Testis (tissue), 3 donors: ENCODE data around the gene TMSB10. TPM values are rescaled to one million over a fixed set of nuclear protein-coding genes. Genes with fewer than 3 reads are reported as not detected.

Experiments used
- DNase-seq: peaks from one replicate; pipeline ENCODE4 v3.0.0-alpha.2; 2019
- H3K27ac ChIP-seq, 2 donors: fragments of 200-600 bp; sonication (generic); one replicate each; pipeline ENCODE4 v1.5.1; 2019
- H3K27me3 ChIP-seq: fragments of 200-600 bp; sonication (generic); one replicate; pipeline ENCODE4 v1.5.1; 2019
- H3K36me3 ChIP-seq: fragments of 200-600 bp; sonication (generic); one replicate; pipeline ENCODE4 v1.5.1; 2017; ENCODE audit warnings: low read depth; ENCODE audit errors: missing control alignments
- H3K4me1 ChIP-seq: fragments of 200-600 bp; sonication (generic); one replicate; pipeline ENCODE4 v1.5.1; 2019
- H3K4me3 ChIP-seq, 2 donors: fragments of 200-600 bp; sonication (generic); one replicate each; pipeline ENCODE4 v1.5.1; 2017 to 2019
- H3K9me3 ChIP-seq: fragments of 200-600 bp; sonication (generic); one replicate; pipeline ENCODE4 v1.5.1; 2017
- POLR2A ChIP-seq: fragments of 450-650 bp; IDR thresholded peaks from one replicate; pipeline ENCODE4 v1.6.1; 2017; ENCODE audit warnings: antibody characterized with exemption, mild to moderate bottlenecking, moderate library complexity
- WGBS, 2 donors: methylation state at CpG; one replicate each; pipeline ENCODE4 v1.1.5; 2018; 5-methylcytosine and 5-hydroxymethylcytosine counted together
- intact Hi-C: fragments of 100-400 bp; cut with DNase I; formaldehyde crosslinking; loops from one replicate; pipeline ENCODE4 v1.15.1; 2023; ENCODE audit warnings: low total_unique reads
- polyA plus RNA-seq: library from polyadenylated mRNA; stranded (reverse); fragments of 350-450 nt; fragmentation: Illumina TruSeq; extraction: RNeasy Lipid Tissue Mini Kit (QIAGEN cat#74804); gene quantifications from one replicate; pipeline ENCODE4 v1.2.3, GENCODE V29; 2014; ENCODE audit warnings: low read depth, low replicate concordance; ENCODE audit not compliant: insufficient read depth
- total RNA-seq, 2 donors: library from RNA; depleted of rRNA; stranded (reverse); fragments of >200 nt; gene quantifications; one replicate each; pipeline ENCODE4 v1.2.3, GENCODE V29; 2016
- TF ChIP-seq, protein P1 (sequence below), 3 experiments: fragments of 450-650 bp in 2 of 3; fragments of 200-600 bp in 1 of 3; sonication (generic) in 1 of 3; IDR thresholded peaks; one replicate each; pipeline ENCODE4 v1.5.1; 2016 to 2019; ENCODE audit warnings: antibody characterized with exemption in 3 of 3, mild to moderate bottlenecking in 2 of 3, moderate library complexity in 1 of 3

The TMSB10 gene
- total and polyA plus RNA-seq, 3 donors from 2014 or later, result 1,824 to 3,571 (median 2,819) TPM

DNA sequence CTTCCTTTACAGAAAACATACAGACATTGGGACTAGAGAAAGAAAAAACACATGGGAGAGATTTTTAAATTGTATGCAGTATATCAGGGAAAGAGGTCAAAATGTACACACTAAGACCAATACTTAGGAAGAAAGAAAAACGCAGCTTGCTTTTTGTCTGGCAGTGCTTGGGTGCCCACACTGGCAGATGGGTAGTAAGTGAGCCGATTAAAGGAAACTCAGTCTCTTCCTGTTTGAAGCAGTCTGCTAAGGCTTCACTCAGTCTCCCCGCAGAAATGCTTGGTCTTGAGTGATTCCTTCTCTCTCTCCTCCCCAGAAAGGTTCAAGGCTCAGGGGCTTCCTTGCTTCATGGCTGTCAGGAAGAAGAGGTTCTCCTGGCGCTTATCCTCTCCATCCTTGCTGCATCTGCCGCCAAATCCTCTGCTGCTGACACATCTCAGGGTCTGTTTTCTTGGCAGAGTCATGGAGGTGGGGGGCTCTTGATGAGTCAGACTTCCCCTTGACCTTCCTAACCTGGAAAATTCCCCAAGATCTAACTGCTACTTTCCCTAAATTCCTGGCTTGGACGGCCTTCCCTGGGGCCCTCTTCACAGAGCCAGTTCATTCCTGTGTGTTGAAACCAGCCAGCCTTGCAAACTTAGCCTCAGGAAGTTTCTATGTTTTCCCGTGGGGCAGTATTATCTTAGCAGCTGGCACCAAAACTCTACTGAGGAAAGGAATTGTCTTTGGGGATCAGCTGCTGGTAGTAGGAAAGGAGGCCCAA is 10.5 kb upstream of the TMSB10 start:
- Histone ChIP-seq H3K9me3 (no peaks in the 10 kb centered on the region), H3K4me3 (no peak overlapping the region), H3K4me1 (peaks cover 12% of the 10 kb centered on the region), H3K27ac (peak overlapping the region in 1 of 2 donors; percentile 36), H3K36me3 (no peaks in the 10 kb centered on the region), H3K27me3 (no peaks in the 10 kb centered on the region)
- no peak for TF ChIP-seq POLR2A
- TF ChIP-seq, protein P1, sequence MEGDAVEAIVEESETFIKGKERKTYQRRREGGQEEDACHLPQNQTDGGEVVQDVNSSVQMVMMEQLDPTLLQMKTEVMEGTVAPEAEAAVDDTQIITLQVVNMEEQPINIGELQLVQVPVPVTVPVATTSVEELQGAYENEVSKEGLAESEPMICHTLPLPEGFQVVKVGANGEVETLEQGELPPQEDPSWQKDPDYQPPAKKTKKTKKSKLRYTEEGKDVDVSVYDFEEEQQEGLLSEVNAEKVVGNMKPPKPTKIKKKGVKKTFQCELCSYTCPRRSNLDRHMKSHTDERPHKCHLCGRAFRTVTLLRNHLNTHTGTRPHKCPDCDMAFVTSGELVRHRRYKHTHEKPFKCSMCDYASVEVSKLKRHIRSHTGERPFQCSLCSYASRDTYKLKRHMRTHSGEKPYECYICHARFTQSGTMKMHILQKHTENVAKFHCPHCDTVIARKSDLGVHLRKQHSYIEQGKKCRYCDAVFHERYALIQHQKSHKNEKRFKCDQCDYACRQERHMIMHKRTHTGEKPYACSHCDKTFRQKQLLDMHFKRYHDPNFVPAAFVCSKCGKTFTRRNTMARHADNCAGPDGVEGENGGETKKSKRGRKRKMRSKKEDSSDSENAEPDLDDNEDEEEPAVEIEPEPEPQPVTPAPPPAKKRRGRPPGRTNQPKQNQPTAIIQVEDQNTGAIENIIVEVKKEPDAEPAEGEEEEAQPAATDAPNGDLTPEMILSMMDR (IDR thresholded peaks at IDR 0.05), result no peak
- 34 to 49% methylated on average over 7 of the region's 7 CpGs for WGBS, 2 donors
- DNase-seq, result no peak
- intact Hi-C loops, result no loop called here

DNA sequence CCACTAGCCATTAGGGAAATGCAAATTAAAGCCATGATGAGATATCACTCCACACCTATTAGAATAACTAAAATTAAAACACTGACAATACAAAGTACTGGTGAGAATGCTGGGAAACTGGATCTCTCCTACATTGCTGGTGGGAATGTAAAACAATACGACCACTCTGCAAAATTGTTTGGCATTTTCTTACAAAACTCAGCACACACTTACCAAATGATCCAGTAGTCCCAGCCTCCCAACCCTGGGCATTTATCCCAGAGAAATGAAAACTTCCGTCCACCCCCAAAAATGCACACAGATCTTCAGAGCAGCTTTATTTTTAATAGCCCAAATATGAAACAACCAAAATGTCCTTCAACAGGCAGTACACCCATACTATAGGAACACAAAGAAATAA is 8.9 kb upstream of the TMSB10 start:
- DNase-seq, result no peak
- Histone ChIP-seq H3K9me3 (no peaks in the 10 kb centered on the region), H3K4me1 (peaks cover 12% of the 10 kb centered on the region), H3K27me3 (no peaks in the 10 kb centered on the region), H3K4me3 (no peak overlapping the region), H3K27ac (no peak overlapping the region), H3K36me3 (no peaks in the 10 kb centered on the region)
- WGBS, 2 donors, result 57 to 61% methylated on average over 2 of the region's 2 CpGs
- TF ChIP-seq, protein P1 (IDR thresholded peaks at IDR 0.05), result no peak
- TF ChIP-seq POLR2A, result no peak
- intact Hi-C loops, result no loop called here

DNA sequence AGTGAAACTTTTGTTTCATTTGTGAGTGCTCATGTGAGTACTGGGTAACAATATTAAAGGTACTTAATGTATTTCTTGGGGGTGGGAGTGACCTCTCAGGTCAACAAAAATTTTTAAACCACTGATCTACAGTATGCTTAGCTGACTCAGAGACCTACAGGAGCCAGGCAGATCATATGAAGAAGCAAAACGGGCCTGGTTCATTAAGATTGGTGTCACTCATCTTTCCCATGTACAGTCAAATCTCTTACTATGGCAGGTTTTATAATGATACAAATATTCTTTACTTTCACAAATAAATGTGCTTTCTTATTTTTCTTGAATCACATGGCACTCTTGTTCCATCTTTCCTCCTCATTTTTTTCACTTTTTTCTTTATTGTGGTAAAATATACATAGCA is 7.7 kb upstream of the TMSB10 start:
- Histone ChIP-seq H3K4me3 (no peak overlapping the region), H3K27me3 (no peaks in the 10 kb centered on the region), H3K4me1 (peaks cover 12% of the 10 kb centered on the region), H3K9me3 (no peaks in the 10 kb centered on the region), H3K36me3 (no peaks in the 10 kb centered on the region), H3K27ac (no peak overlapping the region)
- intact Hi-C loops, result no loop called here
- WGBS, 2 donors, result 72 to 81% methylated on average over 1 of the region's 1 CpG
- no peak for TF ChIP-seq POLR2A
- no peak for DNase-seq

DNA sequence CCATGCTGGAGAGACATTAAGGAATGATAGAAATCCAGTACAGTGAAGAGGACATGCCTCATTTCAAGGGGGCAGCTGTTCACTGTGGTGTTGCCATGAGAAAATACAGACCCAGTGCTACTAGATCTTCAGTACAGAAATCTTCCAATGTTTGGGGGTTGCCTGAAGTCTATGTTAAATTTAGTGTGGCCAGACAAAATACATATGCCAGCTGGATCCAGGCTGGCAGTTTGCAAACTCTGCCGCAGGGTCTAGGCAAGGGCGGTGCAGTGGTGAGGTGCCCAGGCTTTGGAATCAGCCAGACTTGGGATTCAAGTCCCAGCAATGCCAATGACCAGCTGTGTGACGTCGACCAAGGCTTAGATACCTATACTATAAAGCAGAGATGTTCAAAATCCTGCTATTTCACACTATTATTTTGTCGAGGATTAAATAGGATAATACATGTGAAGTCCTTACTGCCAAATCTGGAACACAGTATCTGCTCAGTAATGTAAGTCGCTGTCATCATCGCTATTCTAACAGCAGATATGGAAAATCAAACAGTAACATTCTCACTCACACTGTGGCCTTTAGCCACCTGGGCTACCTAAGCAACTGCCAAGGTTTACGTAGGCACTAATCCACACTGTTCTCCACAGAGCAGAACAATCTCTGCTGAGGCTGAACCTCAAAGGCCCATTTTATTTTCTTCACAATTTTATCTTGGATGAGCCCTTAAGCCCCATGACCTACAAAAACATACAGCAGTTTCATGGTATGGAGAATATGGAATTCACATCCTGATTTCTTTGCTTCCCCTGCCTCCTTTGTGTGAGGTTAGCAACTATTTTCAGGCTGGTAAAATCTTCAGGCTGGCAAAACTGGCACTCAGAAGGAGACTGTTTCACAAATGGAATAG is 5.9 kb upstream of the TMSB10 start:
- Histone ChIP-seq H3K9me3 (no peaks in the 10 kb centered on the region), H3K36me3 (no peaks in the 10 kb centered on the region), H3K27ac (no peak overlapping the region), H3K4me3 (no peak overlapping the region), H3K27me3 (no peaks in the 10 kb centered on the region), H3K4me1 (peaks cover 18% of the 10 kb centered on the region)
- intact Hi-C loops, result no loop called here
- DNase-seq, result no peak
- 79 to 88% methylated on average over 8 of the region's 8 CpGs for WGBS, 2 donors
- no peak for TF ChIP-seq POLR2A
- TF ChIP-seq, protein P1 (IDR thresholded peaks at IDR 0.05), result no peak

DNA sequence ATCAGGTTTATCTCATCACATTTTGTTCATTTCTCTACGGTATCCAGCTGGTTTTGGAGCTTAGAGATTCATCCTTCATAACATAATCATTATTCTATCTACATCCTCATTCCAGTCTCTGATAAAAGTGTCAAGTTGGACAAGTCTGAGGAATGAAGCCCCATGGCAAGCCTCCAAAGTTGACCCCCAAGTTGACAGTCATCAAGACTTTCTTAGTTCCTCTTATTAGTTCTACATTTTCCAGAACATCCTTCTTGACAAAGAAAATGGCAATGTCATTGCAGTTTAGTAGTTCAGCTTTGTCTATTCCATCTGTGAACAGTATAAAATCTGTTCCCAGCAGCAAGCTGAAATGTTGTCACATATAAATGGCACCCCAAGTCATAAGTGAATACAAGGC is 4.5 kb upstream of the TMSB10 start:
- H3K4me3 ChIP-seq, result no peak overlapping the region
- intact Hi-C loops, result no loop called here
- no peaks in the 10 kb centered on the region for H3K27me3 ChIP-seq
- peaks cover 11% of the 10 kb centered on the region for H3K4me1 ChIP-seq
- WGBS, 2 donors, result 67 to 86% methylated on average over 1 of the region's 1 CpG
- no peaks in the 10 kb centered on the region for H3K36me3 ChIP-seq
- no peaks in the 10 kb centered on the region for H3K9me3 ChIP-seq
- no peak for TF ChIP-seq POLR2A
- TF ChIP-seq, protein P1 (IDR thresholded peaks at IDR 0.05), result no peak
- H3K27ac ChIP-seq, result no peak overlapping the region
- no peak for DNase-seq
